Spinal cord (tissue), 10 donors: ENCODE results near the gene TNFSF15. TPM values are rescaled to one million over a fixed set of nuclear protein-coding genes. Genes with fewer than 3 reads are reported as not detected.

Source experiments
- DNase-seq, 6 donors: peaks; one replicate each; pipeline versions ENCODE4 v3.0.0 to v3.0.0-alpha.2; 2013 to 2015; ENCODE audit warnings: low spot score in 6 of 6, low read depth in 4 of 6
- H3K27ac ChIP-seq: one replicate; pipeline ENCODE4 v1.5.1; 2013; ENCODE audit warnings: low read depth, low read length, control low read depth
- H3K27me3 ChIP-seq: one replicate; pipeline ENCODE4 v1.6.1; 2013; ENCODE audit warnings: low read length; ENCODE audit not compliant: control insufficient read depth, insufficient read depth
- H3K36me3 ChIP-seq: one replicate; pipeline ENCODE4 v1.6.1; 2013; ENCODE audit warnings: low read length; ENCODE audit not compliant: control insufficient read depth, insufficient read depth
- H3K4me1 ChIP-seq: one replicate; pipeline ENCODE4 v1.6.1; 2013; ENCODE audit warnings: low read length; ENCODE audit not compliant: control insufficient read depth, insufficient read depth
- H3K4me3 ChIP-seq: one replicate; pipeline ENCODE4 v1.5.1; 2013; ENCODE audit warnings: low read depth, low read length, control low read depth
- H3K9me3 ChIP-seq: one replicate; pipeline ENCODE4 v1.6.1; 2013; ENCODE audit warnings: low read length; ENCODE audit not compliant: control insufficient read depth, insufficient read depth
- WGBS: methylation state at CpG from one replicate; pipeline ENCODE4 v1.1.5; 2013; ENCODE audit warnings: missing lambda C conversion rate; ENCODE audit not compliant: insufficient coverage; 5-methylcytosine and 5-hydroxymethylcytosine counted together
- polyA plus RNA-seq, 2 donors: library from polyadenylated mRNA; unstranded; fragments of 120-200 nt; gene quantifications; one replicate each; pipeline ENCODE4 v1.2.1, GENCODE V29; 2013; ENCODE audit not compliant: insufficient read length in 2 of 2
- total RNA-seq, 2 donors: library from RNA; depleted of rRNA in 1 of 2; stranded (reverse); fragments of 120-200 nt in 1 of 2; fragments of >200 nt in 1 of 2; gene quantifications; one replicate each; pipeline versions ENCODE4 v1.2.3 to v1.2.4, GENCODE V29; 2013 to 2014
- donor health status: healthy.

Gene TNFSF15
- total and polyA plus RNA-seq, 4 donors = 0.49 to 0.77 (median 0.60) TPM

GRCh38 chr9:114782586-114782985 lies 23.3 kb downstream of the TNFSF15 start:
- Histone ChIP-seq H3K4me1 (no peaks in the 10 kb centered on the region), H3K4me3 (no peak overlapping the region), H3K36me3 (no peaks in the 10 kb centered on the region), H3K27me3 (no peaks in the 10 kb centered on the region), H3K27ac (no peak overlapping the region), H3K9me3 (no peaks in the 10 kb centered on the region)
- DNase-seq = no peak

DNA sequence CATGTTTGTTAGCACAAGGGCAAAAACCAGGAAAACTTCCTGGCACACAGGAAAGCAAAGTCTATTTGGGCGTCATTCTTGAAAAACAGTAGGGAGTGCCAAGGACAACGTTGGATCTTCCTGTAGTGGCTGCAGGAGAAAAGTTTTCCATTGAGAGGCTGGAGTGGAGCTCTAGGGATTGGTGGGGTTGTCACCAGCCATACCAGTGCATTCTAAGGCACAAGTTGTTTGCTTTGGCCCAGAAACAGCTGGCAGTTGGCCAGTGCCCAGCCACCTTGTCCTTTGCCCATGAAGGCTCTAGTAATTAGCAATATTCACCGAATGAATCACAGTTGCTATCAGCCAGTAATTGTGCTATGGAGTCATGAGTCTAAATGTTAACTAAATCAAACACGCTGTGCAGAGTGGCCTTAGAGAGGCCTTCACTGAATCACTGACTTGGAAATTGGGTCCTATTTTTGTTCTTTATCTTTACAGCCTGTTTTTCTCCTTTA lies 26.4 kb downstream of the TNFSF15 start:
- Histone ChIP-seq H3K27ac (no peak overlapping the region), H3K9me3 (no peaks in the 10 kb centered on the region), H3K4me1 (no peaks in the 10 kb centered on the region), H3K27me3 (no peaks in the 10 kb centered on the region), H3K36me3 (no peaks in the 10 kb centered on the region), H3K4me3 (no peak overlapping the region)
- WGBS = 29% methylated on average over 2 of the region's 4 CpGs
- peak in 2 of 6 donors; percentile 21 to 64 for DNase-seq

- WGBS = 23% methylated on average over 3 of the region's 6 CpGs
- peak in 1 of 6 donors; percentile 46 for DNase-seq
Observed at GRCh38 chr9:114777821-114778609, 27.8 kb downstream of the TNFSF15 start.

GRCh38 chr9:114776683-114777399 lies 29.0 kb downstream of the TNFSF15 start:
- H3K9me3 ChIP-seq = no peaks in the 10 kb centered on the region
- no peak overlapping the region for H3K4me3 ChIP-seq
- no CpG with 5 or more reads among the region's 6 CpGs for WGBS
- no peaks in the 10 kb centered on the region for H3K36me3 ChIP-seq
- DNase-seq = no peak
- no peak overlapping the region for H3K27ac ChIP-seq
- no peaks in the 10 kb centered on the region for H3K4me1 ChIP-seq
- no peaks in the 10 kb centered on the region for H3K27me3 ChIP-seq

More at GRCh38 chr9:114777821-114778609, 27.8 kb downstream of the TNFSF15 start:
- Histone ChIP-seq H3K4me1 (no peaks in the 10 kb centered on the region), H3K9me3 (no peaks in the 10 kb centered on the region), H3K27me3 (no peaks in the 10 kb centered on the region), H3K4me3 (no peak overlapping the region), H3K27ac (no peak overlapping the region), H3K36me3 (no peaks in the 10 kb centered on the region)

DNA sequence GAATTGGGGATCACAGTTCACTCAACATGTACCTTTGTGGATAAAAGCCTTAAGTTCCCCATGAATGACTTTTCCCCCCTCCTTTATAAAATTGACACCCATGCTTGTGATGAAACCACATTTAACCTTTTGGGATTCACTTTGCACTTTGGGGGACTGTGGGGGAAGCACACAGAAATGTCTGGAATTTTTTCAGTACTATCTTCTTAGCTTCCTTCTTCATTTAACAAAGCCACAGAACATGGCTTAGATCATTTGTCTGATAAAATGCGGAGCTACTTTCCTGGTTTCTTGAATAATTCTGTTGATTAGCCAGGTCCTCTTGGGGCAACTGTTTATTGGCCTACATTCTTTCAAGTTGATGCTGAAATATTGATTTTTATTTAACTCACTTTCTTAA lies 29.9 kb downstream of the TNFSF15 start:
- Histone ChIP-seq H3K4me3 (no peak overlapping the region), H3K27ac (no peak overlapping the region), H3K4me1 (no peaks in the 10 kb centered on the region), H3K9me3 (no peaks in the 10 kb centered on the region), H3K36me3 (no peaks in the 10 kb centered on the region), H3K27me3 (no peaks in the 10 kb centered on the region)
- no peak for DNase-seq
- 80% methylated on average over 1 of the region's 1 CpG for WGBS

GRCh38 chr9:114775121-114775520 lies 30.7 kb downstream of the TNFSF15 start:
- Histone ChIP-seq H3K4me3 (no peak overlapping the region), H3K27me3 (no peaks in the 10 kb centered on the region), H3K4me1 (no peaks in the 10 kb centered on the region), H3K27ac (no peak overlapping the region), H3K36me3 (no peaks in the 10 kb centered on the region), H3K9me3 (no peaks in the 10 kb centered on the region)
- 100% methylated on average over 1 of the region's 1 CpG for whole genome bisulfite sequencing
- no peak for DNase-seq

DNA sequence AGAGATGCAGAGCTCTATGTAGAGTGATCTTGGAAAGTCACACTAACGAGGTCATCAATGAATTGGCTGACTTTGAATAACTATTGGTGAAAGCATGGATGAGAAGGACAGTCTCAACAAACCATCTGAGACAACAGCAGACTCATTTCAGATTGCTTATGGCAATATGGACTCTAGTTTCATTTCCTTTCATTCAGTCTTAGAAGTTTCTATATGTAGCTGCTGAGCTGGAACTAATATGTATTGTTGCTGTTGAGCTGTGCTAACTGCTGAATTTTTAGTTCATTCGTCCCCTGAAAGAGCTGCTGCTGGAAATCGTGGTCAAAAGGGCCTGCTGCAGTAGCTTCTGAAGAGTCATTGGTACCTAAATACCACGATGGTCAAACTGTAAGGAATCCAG lies 31.3 kb downstream of the TNFSF15 start:
- H3K4me1 ChIP-seq = no peaks in the 10 kb centered on the region
- H3K27me3 ChIP-seq = no peaks in the 10 kb centered on the region
- 29% methylated on average over 3 of the region's 4 CpGs for WGBS
- DNase-seq = no peak
- no peak overlapping the region for H3K27ac ChIP-seq
- H3K4me3 ChIP-seq = no peak overlapping the region
- no peaks in the 10 kb centered on the region for H3K9me3 ChIP-seq
- H3K36me3 ChIP-seq = no peaks in the 10 kb centered on the region

DNA sequence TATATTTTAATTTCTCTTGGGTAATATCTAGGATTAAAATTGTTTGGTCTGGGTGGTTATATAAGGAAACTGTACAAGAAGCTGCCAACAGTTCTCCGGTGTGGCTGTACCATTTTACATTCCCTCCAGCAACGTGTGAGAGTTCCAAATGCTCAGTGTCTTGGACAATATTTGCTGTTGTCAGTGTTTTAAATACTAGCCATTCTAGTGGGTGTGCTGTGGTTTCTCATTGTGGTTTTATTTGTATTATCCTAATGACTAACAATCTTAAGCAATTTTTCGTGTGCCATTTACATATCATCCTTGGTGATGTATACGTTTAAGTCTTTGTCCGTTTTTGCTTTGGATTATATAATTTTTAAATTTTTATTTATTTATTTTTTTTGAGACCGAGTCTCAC lies 34.0 kb downstream of the TNFSF15 start:
- no peak overlapping the region for H3K27ac ChIP-seq
- H3K9me3 ChIP-seq = no peaks in the 10 kb centered on the region
- no peaks in the 10 kb centered on the region for H3K4me1 ChIP-seq
- DNase-seq = peak in 1 of 6 donors; percentile 22
- WGBS = no CpG with 5 or more reads among the region's 6 CpGs
- no peaks in the 10 kb centered on the region for H3K36me3 ChIP-seq
- no peaks in the 10 kb centered on the region for H3K27me3 ChIP-seq
- no peak overlapping the region for H3K4me3 ChIP-seq

- H3K36me3 ChIP-seq = no peaks in the 10 kb centered on the region
- WGBS = 92% methylated on average over 2 of the region's 3 CpGs
- H3K27me3 ChIP-seq = no peaks in the 10 kb centered on the region
- H3K4me1 ChIP-seq = no peaks in the 10 kb centered on the region
- no peaks in the 10 kb centered on the region for H3K9me3 ChIP-seq
- no peak overlapping the region for H3K4me3 ChIP-seq
- DNase-seq = no peak
- H3K27ac ChIP-seq = no peak overlapping the region
Observed at GRCh38 chr9:114770991-114771390, 34.8 kb downstream of the TNFSF15 start.
